ENCODE results near the gene TMEM132D.

Gene TMEM132D

DNA sequence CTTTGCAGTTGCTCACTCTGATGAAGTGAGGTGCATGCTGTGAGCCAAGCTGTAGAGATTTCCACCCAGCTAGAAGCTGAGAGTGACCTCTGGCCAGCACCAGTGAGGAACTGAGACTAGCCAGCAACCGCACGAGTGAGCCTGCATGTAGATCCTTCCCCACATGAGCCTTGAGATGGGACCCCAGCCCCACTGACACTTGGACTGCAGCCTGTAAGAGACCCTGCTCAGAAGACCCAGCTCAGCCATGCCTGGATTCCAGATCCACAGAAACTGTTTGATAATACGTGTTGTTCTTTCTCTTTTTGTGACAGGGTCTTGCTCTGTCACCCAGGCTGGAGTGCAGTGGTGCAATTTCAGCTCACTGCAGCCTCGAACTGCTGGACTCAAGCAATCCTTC, 821.4 kb downstream of the TMEM132D start:
- CTCF ChIA-PET: no interaction called here
- TF ChIP-seq, protein P1, sequence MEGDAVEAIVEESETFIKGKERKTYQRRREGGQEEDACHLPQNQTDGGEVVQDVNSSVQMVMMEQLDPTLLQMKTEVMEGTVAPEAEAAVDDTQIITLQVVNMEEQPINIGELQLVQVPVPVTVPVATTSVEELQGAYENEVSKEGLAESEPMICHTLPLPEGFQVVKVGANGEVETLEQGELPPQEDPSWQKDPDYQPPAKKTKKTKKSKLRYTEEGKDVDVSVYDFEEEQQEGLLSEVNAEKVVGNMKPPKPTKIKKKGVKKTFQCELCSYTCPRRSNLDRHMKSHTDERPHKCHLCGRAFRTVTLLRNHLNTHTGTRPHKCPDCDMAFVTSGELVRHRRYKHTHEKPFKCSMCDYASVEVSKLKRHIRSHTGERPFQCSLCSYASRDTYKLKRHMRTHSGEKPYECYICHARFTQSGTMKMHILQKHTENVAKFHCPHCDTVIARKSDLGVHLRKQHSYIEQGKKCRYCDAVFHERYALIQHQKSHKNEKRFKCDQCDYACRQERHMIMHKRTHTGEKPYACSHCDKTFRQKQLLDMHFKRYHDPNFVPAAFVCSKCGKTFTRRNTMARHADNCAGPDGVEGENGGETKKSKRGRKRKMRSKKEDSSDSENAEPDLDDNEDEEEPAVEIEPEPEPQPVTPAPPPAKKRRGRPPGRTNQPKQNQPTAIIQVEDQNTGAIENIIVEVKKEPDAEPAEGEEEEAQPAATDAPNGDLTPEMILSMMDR (IDR thresholded peaks at IDR 0.05; ENCODE audit: insufficient read depth, low read length, missing control alignments): no peak
- H3K4me3 ChIP-seq (ENCODE audit: low read depth, low read length): no peak overlapping the region
- POLR2A ChIA-PET: no interaction called here
- no peak for DNase-seq (ENCODE audit: low read depth, low spot score)

DNA sequence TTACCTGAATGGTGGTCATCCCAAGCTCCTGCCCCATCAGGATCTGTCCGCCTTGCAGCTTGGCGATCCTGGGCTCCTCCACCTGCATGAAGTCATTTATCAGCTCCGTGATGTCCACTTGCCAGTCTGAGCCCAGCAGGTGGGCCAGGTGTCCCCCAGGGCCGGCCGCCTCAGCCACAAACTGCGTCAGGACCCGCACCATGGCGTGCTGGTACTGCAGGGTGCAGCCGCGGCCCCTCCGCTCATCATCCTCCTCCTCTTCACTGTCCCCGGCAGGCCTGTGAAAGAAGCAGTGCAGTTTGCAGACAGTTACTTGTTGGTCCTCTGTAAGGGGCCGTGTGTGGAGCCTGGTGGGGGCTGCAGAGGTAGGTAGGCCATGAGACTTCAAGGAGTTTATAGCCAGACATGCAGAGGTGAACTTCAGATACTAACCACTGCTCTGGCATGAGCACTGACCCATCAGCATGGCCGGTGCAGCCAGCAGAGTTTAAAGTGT, 822.0 kb downstream of the TMEM132D start:
- ChIA-PET POLR2A (no interaction called here), CTCF (no interaction called here)

DNA sequence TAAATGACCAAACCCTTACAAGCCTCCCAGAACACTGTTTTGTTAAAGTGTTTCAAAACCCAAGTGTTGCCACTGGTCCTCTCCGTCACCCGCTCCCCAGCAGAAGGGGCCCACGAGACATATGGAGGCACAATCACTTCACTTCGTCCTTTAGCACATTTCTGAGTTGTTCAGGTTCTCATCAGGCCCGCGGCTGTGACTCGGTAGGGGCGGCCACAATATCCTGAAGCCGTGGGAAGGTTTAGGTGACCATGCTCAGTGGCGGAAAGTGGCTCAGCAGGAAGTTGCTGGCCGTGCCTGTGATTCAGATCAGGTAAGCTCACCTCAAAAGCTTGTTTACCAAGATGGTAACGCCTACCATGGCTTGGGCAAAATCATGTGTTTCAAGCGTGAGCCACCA, 823.0 kb downstream of the TMEM132D start:
- POLR2A ChIA-PET: no interaction called here
- TF ChIP-seq, protein P1 (IDR thresholded peaks at IDR 0.05; ENCODE audit: insufficient read depth, low read length, missing control alignments): no peak
- CTCF ChIA-PET: no interaction called here
- no peak overlapping the region for H3K4me3 ChIP-seq (ENCODE audit: low read depth, low read length)
- DNase-seq (ENCODE audit: low read depth, low spot score): no peak

More for the DNA sequence above, 822.0 kb downstream of the TMEM132D start:
- TF ChIP-seq, protein P1 (IDR thresholded peaks at IDR 0.05; ENCODE audit: insufficient read depth, low read length, missing control alignments): no peak
- H3K4me3 ChIP-seq (ENCODE audit: low read depth, low read length): no peak overlapping the region
- DNase-seq (ENCODE audit: low read depth, low spot score): no peak

DNA sequence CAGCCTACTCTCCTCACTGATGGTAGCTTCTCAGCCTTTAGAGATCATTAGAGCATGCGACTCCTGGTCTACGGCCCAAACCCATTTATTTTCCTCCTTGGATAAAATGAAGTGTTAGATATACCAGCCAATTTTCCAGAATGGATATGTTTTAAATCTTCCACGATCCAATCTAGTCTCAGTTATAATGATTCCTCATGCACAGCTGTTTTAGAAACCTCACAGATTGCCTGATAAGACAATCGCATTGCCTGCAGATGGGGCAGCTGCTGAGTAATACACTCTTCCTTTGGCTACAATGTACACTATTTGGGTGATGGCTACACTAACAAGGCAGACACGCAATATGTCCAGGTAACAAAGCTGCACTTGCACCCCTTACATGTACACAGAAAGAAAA, 823.4 kb downstream of the TMEM132D start:
- TF ChIP-seq, protein P1 (IDR thresholded peaks at IDR 0.05; ENCODE audit: insufficient read depth, low read length, missing control alignments): no peak
- H3K4me3 ChIP-seq (ENCODE audit: low read depth, low read length): no peak overlapping the region
- no peak for DNase-seq (ENCODE audit: low read depth, low spot score)
- CTCF ChIA-PET: no interaction called here
- POLR2A ChIA-PET: no interaction called here

DNA sequence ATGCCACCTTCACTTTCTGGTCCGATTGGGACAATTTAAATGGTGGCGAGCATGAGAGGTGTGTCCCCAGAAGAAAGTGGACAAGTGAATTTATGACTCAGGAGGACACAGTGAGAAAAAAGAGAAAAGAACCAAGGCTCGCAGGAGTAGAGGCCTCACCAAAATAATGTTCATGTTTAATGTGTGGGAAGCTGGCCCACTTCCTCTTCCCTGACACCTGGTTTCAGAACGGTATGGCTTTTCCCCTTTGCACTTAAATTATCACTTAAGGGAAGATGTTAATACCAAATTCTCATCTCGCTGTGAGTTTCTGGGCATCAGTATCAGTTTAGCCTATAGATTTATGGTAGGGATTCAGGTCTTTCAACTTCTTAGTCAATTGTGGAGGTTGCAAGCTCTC, 824.1 kb downstream of the TMEM132D start:
- TF ChIP-seq, protein P1 (IDR thresholded peaks at IDR 0.05; ENCODE audit: insufficient read depth, low read length, missing control alignments): no peak
- ChIA-PET CTCF (no interaction called here), POLR2A (no interaction called here)
- no peak for DNase-seq (ENCODE audit: low read depth, low spot score)
- no peak overlapping the region for H3K4me3 ChIP-seq (ENCODE audit: low read depth, low read length)

DNA sequence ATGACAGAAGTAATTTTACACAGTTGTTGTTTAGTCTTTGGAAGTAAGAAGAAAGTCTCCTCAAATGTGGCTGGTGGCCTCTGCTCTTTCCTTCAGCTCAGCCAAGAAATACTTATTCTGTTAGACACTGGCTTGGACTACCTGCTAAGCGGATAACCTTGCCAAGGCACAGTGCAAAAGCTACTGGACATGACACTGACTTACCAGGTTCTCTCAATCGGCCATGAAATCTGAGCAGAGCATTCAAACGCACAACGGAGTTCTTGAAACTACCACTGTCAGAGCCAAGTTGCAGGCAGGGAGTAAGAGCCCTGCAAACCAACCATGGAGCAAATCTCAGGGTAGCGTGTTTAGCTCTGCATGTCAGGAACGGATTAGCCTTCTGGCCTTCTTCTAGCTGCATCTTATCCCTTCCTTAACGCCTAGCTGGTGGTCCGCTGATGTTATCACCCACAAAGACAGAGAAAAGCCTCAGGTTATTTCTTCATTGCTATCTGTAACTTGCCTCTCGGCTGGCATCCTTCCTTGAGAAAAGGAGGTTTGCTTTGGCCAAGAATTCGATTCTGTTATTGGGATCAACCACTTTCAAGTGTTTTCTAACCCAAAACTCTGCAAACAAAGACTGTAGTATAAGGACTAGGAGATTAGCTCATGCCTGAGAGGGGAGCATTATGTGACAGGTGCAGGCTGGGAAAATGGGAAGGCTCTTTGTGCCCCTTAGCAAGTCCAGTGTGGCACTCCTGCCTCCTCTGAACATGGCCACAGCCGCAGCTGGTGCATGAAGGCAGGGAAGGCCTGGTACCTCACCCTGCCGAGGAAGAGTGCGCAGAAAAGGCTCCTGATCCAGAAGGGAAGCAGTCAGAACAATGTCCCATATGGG, 827.1 kb downstream of the TMEM132D start:
- ChIA-PET CTCF (no interaction called here), POLR2A (no interaction called here)
- no peak for DNase-seq (ENCODE audit: low read depth, low spot score)
- TF ChIP-seq, protein P1 (IDR thresholded peaks at IDR 0.05; ENCODE audit: insufficient read depth, low read length, missing control alignments): no peak
- no peak overlapping the region for H3K4me3 ChIP-seq (ENCODE audit: low read depth, low read length)
